ENCODE data around the gene ZNF423.

ZNF423 gene

GRCh38 chr16:49545243-49545642 lies 310.7 kb downstream of the ZNF423 start:
- DNase-seq: no peak

GRCh38 chr16:49544828-49545227 lies 311.1 kb downstream of the ZNF423 start:
- DNase-seq: no peak

GRCh38 chr16:49543631-49543946 lies 312.3 kb downstream of the ZNF423 start:
- DNase-seq: no peak

- peak; percentile 77 for DNase-seq
Measured at GRCh38 chr16:49542946-49543630, 312.8 kb downstream of the ZNF423 start.

- DNase-seq: peak; percentile 84
Measured at GRCh38 chr16:49542391-49542891, 313.5 kb downstream of the ZNF423 start.

GRCh38 chr16:49540836-49541235 lies 315.1 kb downstream of the ZNF423 start:
- DNase-seq: no peak

GRCh38 chr16:49539758-49540157 lies 316.2 kb downstream of the ZNF423 start:
- DNase-seq: no peak

GRCh38 chr16:49537924-49538459 lies 317.9 kb downstream of the ZNF423 start:
- no peak for DNase-seq

- peak; percentile 48 for DNase-seq
Measured at GRCh38 chr16:49534901-49535610, 320.9 kb downstream of the ZNF423 start.

- DNase-seq: peak; percentile 61
Measured at GRCh38 chr16:49533422-49533821, 322.5 kb downstream of the ZNF423 start.

GRCh38 chr16:49532873-49533272 lies 323.0 kb downstream of the ZNF423 start:
- DNase-seq: no peak

GRCh38 chr16:49531931-49532840 lies 323.7 kb downstream of the ZNF423 start:
- DNase-seq: peak; percentile 73

GRCh38 chr16:49531425-49531824 lies 324.5 kb downstream of the ZNF423 start:
- no peak for DNase-seq

- DNase-seq: no peak
Measured at GRCh38 chr16:49530427-49530970, 325.4 kb downstream of the ZNF423 start.

GRCh38 chr16:49529411-49530045 lies 326.4 kb downstream of the ZNF423 start:
- DNase-seq: peak; percentile 68

GRCh38 chr16:49528866-49529288 lies 327.0 kb downstream of the ZNF423 start:
- no peak for DNase-seq

GRCh38 chr16:49528060-49528865 lies 327.6 kb downstream of the ZNF423 start:
- DNase-seq: peak; percentile 77

- no peak for DNase-seq
Measured at GRCh38 chr16:49527611-49528010, 328.3 kb downstream of the ZNF423 start.

GRCh38 chr16:49526860-49527365 lies 329.0 kb downstream of the ZNF423 start:
- no peak for DNase-seq

- peak; percentile 1 for DNase-seq
Measured at GRCh38 chr16:49524947-49525315, 331.0 kb downstream of the ZNF423 start.
